OCI-LY3 (cell line): ENCODE data around the gene SRC.

ENCODE experiments used
- EZH2phosphoT487 ChIP-seq: fragments of 200-600 bp; shearing (Covaris generic); IDR thresholded peaks from 2 replicates; pipeline ENCODE4 v1.6.1; 2018; ENCODE audit warnings: antibody characterized with exemption, mixed run types, low read depth
- TF ChIP-seq, protein P1 (sequence below): fragments of 200-600, 300-600 bp; sonication (generic); IDR thresholded peaks from 2 replicates; pipeline ENCODE4 v1.5.1; 2014; ENCODE audit warnings: antibody characterized with exemption, low read length, low read depth

- TF ChIP-seq, protein P1, sequence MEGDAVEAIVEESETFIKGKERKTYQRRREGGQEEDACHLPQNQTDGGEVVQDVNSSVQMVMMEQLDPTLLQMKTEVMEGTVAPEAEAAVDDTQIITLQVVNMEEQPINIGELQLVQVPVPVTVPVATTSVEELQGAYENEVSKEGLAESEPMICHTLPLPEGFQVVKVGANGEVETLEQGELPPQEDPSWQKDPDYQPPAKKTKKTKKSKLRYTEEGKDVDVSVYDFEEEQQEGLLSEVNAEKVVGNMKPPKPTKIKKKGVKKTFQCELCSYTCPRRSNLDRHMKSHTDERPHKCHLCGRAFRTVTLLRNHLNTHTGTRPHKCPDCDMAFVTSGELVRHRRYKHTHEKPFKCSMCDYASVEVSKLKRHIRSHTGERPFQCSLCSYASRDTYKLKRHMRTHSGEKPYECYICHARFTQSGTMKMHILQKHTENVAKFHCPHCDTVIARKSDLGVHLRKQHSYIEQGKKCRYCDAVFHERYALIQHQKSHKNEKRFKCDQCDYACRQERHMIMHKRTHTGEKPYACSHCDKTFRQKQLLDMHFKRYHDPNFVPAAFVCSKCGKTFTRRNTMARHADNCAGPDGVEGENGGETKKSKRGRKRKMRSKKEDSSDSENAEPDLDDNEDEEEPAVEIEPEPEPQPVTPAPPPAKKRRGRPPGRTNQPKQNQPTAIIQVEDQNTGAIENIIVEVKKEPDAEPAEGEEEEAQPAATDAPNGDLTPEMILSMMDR = no peak
- TF ChIP-seq EZH2phosphoT487 = no peak
Observed at GRCh38 chr20:37360391-37361115, 14.6 kb downstream of the SRC start.
